Adipocyte (in vitro differentiated cells): ENCODE results near the gene LIMCH1.
"Not testable (repeated sequence)": the region's sequence is repeated elsewhere in the genome, so short reads cannot be mapped to it uniquely, and the experiment has no call there.

ENCODE experiments used
- DNase-seq: peaks from one replicate; pipeline ENCODE4 v3.0.0-alpha.2; 2015; ENCODE audit warnings: low read depth
- H3K27me3 ChIP-seq: replicated peaks from 2 replicates; pipeline ENCODE4 v1.7.0; 2013; ENCODE audit warnings: mild to moderate bottlenecking, low read length, moderate library complexity; ENCODE audit not compliant: control insufficient read depth, insufficient read depth
- H3K36me3 ChIP-seq: 2 replicates; pipeline ENCODE4 v1.7.0; 2013; ENCODE audit warnings: low read length, mild to moderate bottlenecking, moderate library complexity; ENCODE audit not compliant: control insufficient read depth, insufficient read depth, severe bottlenecking
- H3K4me1 ChIP-seq: 2 replicates; pipeline ENCODE4 v1.7.0; 2013; ENCODE audit warnings: mild to moderate bottlenecking, low read length, moderate library complexity; ENCODE audit not compliant: control insufficient read depth, insufficient read depth
- H3K4me3 ChIP-seq: 2 replicates; pipeline ENCODE4 v1.7.0; 2013; ENCODE audit warnings: mild to moderate bottlenecking, low read length, moderate library complexity
- H3K9ac ChIP-seq: 2 replicates; pipeline ENCODE4 v1.7.0; 2013; ENCODE audit warnings: mild to moderate bottlenecking, low read length, moderate library complexity
- H3K9me3 ChIP-seq: 2 replicates; pipeline ENCODE4 v1.7.0; 2013; ENCODE audit warnings: mild to moderate bottlenecking, low read length, moderate library complexity; ENCODE audit not compliant: control insufficient read depth

LIMCH1 gene

GRCh38 chr4:41734371-41734770 is 196.4 kb downstream of the LIMCH1 start:
- Histone ChIP-seq H3K27me3 (peaks cover 43% of the 10 kb centered on the region), H3K36me3 (no peaks in the 10 kb centered on the region), H3K9ac (no peak overlapping the region), H3K4me1 (no peaks in the 10 kb centered on the region), H3K4me3 (no peak overlapping the region), H3K9me3 (peaks cover 10% of the 10 kb centered on the region)
- DNase-seq, result no peak

GRCh38 chr4:41737491-41737890 is 199.5 kb downstream of the LIMCH1 start:
- not testable (repeated sequence) for H3K4me1 ChIP-seq, H3K4me3 ChIP-seq, H3K36me3 ChIP-seq, DNase-seq, H3K9ac ChIP-seq
- Histone ChIP-seq H3K9me3 (peaks cover 16% of the 10 kb centered on the region), H3K27me3 (peaks cover 46% of the 10 kb centered on the region)

GRCh38 chr4:41741354-41741753 is 203.4 kb downstream of the LIMCH1 start:
- H3K27me3 ChIP-seq, result peaks cover 61% of the 10 kb centered on the region
- no peak for DNase-seq
- H3K9ac ChIP-seq, result no peak overlapping the region
- no peaks in the 10 kb centered on the region for H3K36me3 ChIP-seq
- H3K4me3 ChIP-seq, result no peak overlapping the region
- peaks cover 23% of the 10 kb centered on the region for H3K9me3 ChIP-seq
- no peaks in the 10 kb centered on the region for H3K4me1 ChIP-seq

- H3K27me3 ChIP-seq, result peaks cover 86% of the 10 kb centered on the region
- no peak for DNase-seq
- H3K4me3 ChIP-seq, result no peak overlapping the region
- H3K36me3 ChIP-seq, result no peaks in the 10 kb centered on the region
- no peak overlapping the region for H3K9ac ChIP-seq
- H3K9me3 ChIP-seq, result peaks cover 10% of the 10 kb centered on the region
- no peaks in the 10 kb centered on the region for H3K4me1 ChIP-seq
Measured at GRCh38 chr4:41744572-41745291, 206.8 kb downstream of the LIMCH1 start.

GRCh38 chr4:41745292-41746024 is 207.5 kb downstream of the LIMCH1 start:
- Histone ChIP-seq H3K27me3 (peaks cover 86% of the 10 kb centered on the region), H3K4me3 (no peak overlapping the region), H3K36me3 (no peaks in the 10 kb centered on the region), H3K9ac (no peak overlapping the region), H3K9me3 (peaks cover 7% of the 10 kb centered on the region), H3K4me1 (no peaks in the 10 kb centered on the region)
- no peak for DNase-seq

GRCh38 chr4:41746025-41746439 is 208.1 kb downstream of the LIMCH1 start:
- H3K4me1 ChIP-seq, result no peaks in the 10 kb centered on the region

GRCh38 chr4:41746440-41747229 is 208.7 kb downstream of the LIMCH1 start:
- Histone ChIP-seq H3K4me3 (no peak overlapping the region), H3K27me3 (peaks cover 86% of the 10 kb centered on the region), H3K4me1 (no peaks in the 10 kb centered on the region), H3K9ac (no peak overlapping the region), H3K36me3 (no peaks in the 10 kb centered on the region), H3K9me3 (peaks cover 7% of the 10 kb centered on the region)
- no peak for DNase-seq

More at GRCh38 chr4:41746025-41746439, 208.1 kb downstream of the LIMCH1 start:
- peaks cover 7% of the 10 kb centered on the region for H3K9me3 ChIP-seq
- no peaks in the 10 kb centered on the region for H3K36me3 ChIP-seq
- DNase-seq, result no peak
- no peak overlapping the region for H3K4me3 ChIP-seq
- peaks cover 86% of the 10 kb centered on the region for H3K27me3 ChIP-seq
- H3K9ac ChIP-seq, result no peak overlapping the region

GRCh38 chr4:41747230-41748055 is 209.5 kb downstream of the LIMCH1 start:
- Histone ChIP-seq H3K4me3 (no peak overlapping the region), H3K27me3 (peaks cover 93% of the 10 kb centered on the region), H3K36me3 (no peaks in the 10 kb centered on the region), H3K9me3 (peaks cover 7% of the 10 kb centered on the region), H3K4me1 (no peaks in the 10 kb centered on the region), H3K9ac (no peak overlapping the region)
- DNase-seq, result no peak

GRCh38 chr4:41748074-41748570 is 210.2 kb downstream of the LIMCH1 start:
- Histone ChIP-seq H3K9ac (no peak overlapping the region), H3K36me3 (no peaks in the 10 kb centered on the region), H3K9me3 (peaks cover 7% of the 10 kb centered on the region), H3K4me1 (no peaks in the 10 kb centered on the region), H3K27me3 (peaks cover 93% of the 10 kb centered on the region), H3K4me3 (no peak overlapping the region)
- no peak for DNase-seq

GRCh38 chr4:41748571-41749475 is 210.9 kb downstream of the LIMCH1 start, which contains the start of gene PHOX2B:
TSS of gene PHOX2B (minus strand) at chr4:41748725. CDS start at chr4:41748610, 115 bp downstream.
- no peak for DNase-seq
- Histone ChIP-seq H3K4me3 (no peak within 1 kb of the TSS), H3K36me3 (no peaks in the 10 kb centered on the region), H3K4me1 (no peaks in the 10 kb centered on the region), H3K27me3 (peaks cover 94% of the 10 kb centered on the region), H3K9me3 (peaks cover 7% of the 10 kb centered on the region), H3K9ac (no peak within 1 kb of the TSS)
